H9 (cell line): ENCODE data around the gene ACVR2B. TPM values are rescaled to one million over a fixed set of nuclear protein-coding genes. Genes with fewer than 3 reads are reported as not detected.

Source experiments
- DNase-seq: peaks from one replicate; pipeline ENCODE4 v3.0.0-alpha.2; 2017
- H2AFZ ChIP-seq: one replicate; pipeline ENCODE4 v1.6.1; 2013; ENCODE audit warnings: mild to moderate bottlenecking, low read length, control low read depth, moderate library complexity
- H2AK5ac ChIP-seq: 2 replicates; pipeline ENCODE4 v1.6.1; 2013; ENCODE audit warnings: low read length, control low read depth, mixed read lengths; ENCODE audit not compliant: insufficient read length
- H2BK120ac ChIP-seq: one replicate; pipeline ENCODE4 v1.6.1; 2013; ENCODE audit warnings: low read depth, mild to moderate bottlenecking, low read length, control low read depth, inconsistent platforms; ENCODE audit not compliant: poor library complexity, severe bottlenecking
- H2BK12ac ChIP-seq: 2 replicates; pipeline ENCODE4 v1.6.1; 2013; ENCODE audit warnings: low read length, control low read depth, mixed read lengths, low read depth; ENCODE audit not compliant: insufficient read length
- H2BK15ac ChIP-seq: 2 replicates; pipeline ENCODE4 v1.6.1; 2013; ENCODE audit warnings: low read depth, low read length, control low read depth
- H2BK20ac ChIP-seq: one replicate; pipeline ENCODE4 v1.6.1; 2013; ENCODE audit warnings: low read depth, mild to moderate bottlenecking, low read length, control low read depth, inconsistent platforms; ENCODE audit not compliant: poor library complexity, severe bottlenecking
- H2BK5ac ChIP-seq: 2 replicates; pipeline ENCODE4 v1.6.1; 2013; ENCODE audit warnings: low read length, control low read depth, mixed read lengths; ENCODE audit not compliant: insufficient read length
- H3K14ac ChIP-seq: 2 replicates; pipeline ENCODE4 v1.6.1; 2013; ENCODE audit warnings: low read length, control low read depth; ENCODE audit not compliant: insufficient read depth
- H3K18ac ChIP-seq: 2 replicates; pipeline ENCODE4 v1.6.1; 2013; ENCODE audit warnings: low read depth, mild to moderate bottlenecking, mixed read lengths, low read length, control low read depth; ENCODE audit not compliant: insufficient read length
- H3K23ac ChIP-seq: 2 replicates; pipeline ENCODE4 v1.6.1; 2013; ENCODE audit warnings: low read length, control low read depth, mixed read lengths, low read depth; ENCODE audit not compliant: insufficient read length
- H3K23me2 ChIP-seq: 2 replicates; pipeline ENCODE4 v1.6.1; 2013; ENCODE audit warnings: low read depth, mild to moderate bottlenecking, mixed read lengths, low read length, control low read depth; ENCODE audit not compliant: insufficient read length, poor library complexity, severe bottlenecking
- H3K27ac ChIP-seq: 2 replicates; pipeline ENCODE4 v1.5.1; 2013; ENCODE audit warnings: low read length, control low read depth, mixed read lengths, low read depth; ENCODE audit not compliant: insufficient read length
- H3K27me3 ChIP-seq: 2 replicates; pipeline ENCODE4 v1.6.1; 2013; ENCODE audit warnings: low read length, control low read depth, inconsistent platforms; ENCODE audit not compliant: insufficient read depth
- H3K4ac ChIP-seq: 2 replicates; pipeline ENCODE4 v1.6.1; 2013; ENCODE audit warnings: low read depth, mild to moderate bottlenecking, control low read depth, inconsistent platforms, low read length, moderate library complexity
- H3K4me1 ChIP-seq: 2 replicates; pipeline ENCODE4 v1.6.1; 2013; ENCODE audit warnings: low read length, control low read depth, inconsistent platforms; ENCODE audit not compliant: insufficient read depth
- H3K4me2 ChIP-seq: 2 replicates; pipeline ENCODE4 v1.6.1; 2013; ENCODE audit warnings: low read length, control low read depth, mixed read lengths; ENCODE audit not compliant: insufficient read length, insufficient read depth
- H3K56ac ChIP-seq: 2 replicates; pipeline ENCODE4 v1.6.1; 2013; ENCODE audit warnings: low read depth, mild to moderate bottlenecking, mixed read lengths, low read length, control low read depth; ENCODE audit not compliant: insufficient read length
- H3K79me1 ChIP-seq: 2 replicates; pipeline ENCODE4 v1.6.1; 2013; ENCODE audit warnings: low read depth, mild to moderate bottlenecking, moderate library complexity, low read length, control low read depth, inconsistent platforms; ENCODE audit not compliant: insufficient read depth, poor library complexity, severe bottlenecking
- H3K79me2 ChIP-seq: 2 replicates; pipeline ENCODE4 v1.6.1; 2013; ENCODE audit warnings: low read length, control low read depth, inconsistent platforms; ENCODE audit not compliant: insufficient read depth
- H3K9ac ChIP-seq: 2 replicates; pipeline ENCODE4 v1.6.1; 2013; ENCODE audit warnings: low read length, control low read depth, mixed read lengths; ENCODE audit not compliant: insufficient read length; ENCODE audit errors: extremely low read depth
- H3K9me3 ChIP-seq: one replicate; pipeline ENCODE4 v1.6.1; 2013; ENCODE audit warnings: low read depth, low read length, inconsistent platforms; ENCODE audit not compliant: control insufficient read depth
- H3T11ph ChIP-seq: one replicate; pipeline ENCODE4 v1.6.1; 2013; ENCODE audit warnings: mild to moderate bottlenecking, low read length, control low read depth, inconsistent platforms
- H4K20me1 ChIP-seq: one replicate; pipeline ENCODE4 v1.6.1; 2013; ENCODE audit not compliant: control insufficient read depth, insufficient read length, insufficient read depth
- H4K5ac ChIP-seq: 2 replicates; pipeline ENCODE4 v1.6.1; 2013; ENCODE audit warnings: low read depth, mild to moderate bottlenecking, mixed read lengths, low read length, control low read depth; ENCODE audit not compliant: insufficient read length
- H4K8ac ChIP-seq: replicated peaks from 2 replicates; pipeline ENCODE4 v1.6.1; 2013; ENCODE audit warnings: low read length, control low read depth, mixed read lengths, low read depth; ENCODE audit not compliant: insufficient read length
- H4K91ac ChIP-seq: 2 replicates; pipeline ENCODE4 v1.6.1; 2013; ENCODE audit warnings: low read depth, mild to moderate bottlenecking, moderate library complexity, mixed read lengths, low read length, control low read depth; ENCODE audit not compliant: insufficient read length
- H3K27ac Mint-ChIP-seq, 3 experiments: 2 replicates in 2 of 3; 3 replicates in 1 of 3; pipeline ENCODE4 v1.8.0; 2020 to 2021; ENCODE audit warnings: mixed read lengths in 3 of 3, mild to moderate bottlenecking in 1 of 3, moderate library complexity in 1 of 3
- H3K27me3 Mint-ChIP-seq: 2 replicates; pipeline ENCODE4 v1.8.0; 2021; ENCODE audit warnings: low read depth, mild to moderate bottlenecking, moderate library complexity, mixed read lengths
- H3K36me3 Mint-ChIP-seq, 3 experiments: 2 replicates in 2 of 3; 3 replicates in 1 of 3; pipeline ENCODE4 v1.8.0; 2020 to 2021; ENCODE audit warnings: low read depth in 3 of 3, mixed read lengths in 3 of 3; ENCODE audit not compliant: insufficient read depth in 1 of 3
- H3K4me1 Mint-ChIP-seq, 2 experiments: 2 replicates each; pipeline ENCODE4 v1.8.0; 2020; ENCODE audit warnings: mixed read lengths in 2 of 2
- H3K4me3 Mint-ChIP-seq, 2 experiments: 2 replicates in 1 of 2; 3 replicates in 1 of 2; pipeline ENCODE4 v1.8.0; 2020 to 2021; ENCODE audit warnings: mild to moderate bottlenecking in 2 of 2, mixed read lengths in 2 of 2, moderate library complexity in 1 of 2
- H3K9me3 Mint-ChIP-seq, 2 experiments: 2 replicates in 1 of 2; 3 replicates in 1 of 2; pipeline ENCODE4 v1.8.0; 2020; ENCODE audit warnings: mild to moderate bottlenecking in 2 of 2, mixed read lengths in 2 of 2, moderate library complexity in 1 of 2
- CTCF ChIP-seq: fragments of 200-600 bp; sonication (generic); conservative IDR thresholded peaks from 3 replicates; pipeline ENCODE4 v1.8.0; 2021; ENCODE audit warnings: antibody characterized with exemption, mild to moderate bottlenecking
- WGBS: extraction: QIAGEN DNeasy Blood & Tissue Kit; methylation state at CpG from one replicate; pipeline ENCODE4 v1.1.7; 2013; ENCODE audit warnings: missing lambda C conversion rate, low lambda C conversion rate, mixed read lengths; ENCODE audit not compliant: insufficient read length; ENCODE audit errors: extremely low coverage; 5-methylcytosine and 5-hydroxymethylcytosine counted together
- total RNA-seq: library from RNA; stranded (reverse); gene quantifications from 2 replicates; pipeline ENCODE4 v1.2.1, GENCODE V29; 2021

The ACVR2B gene
- total RNA-seq, 1 experiment from 2014 or later, result 105 TPM

- Histone ChIP-seq H2AK5ac (no peak overlapping the region), H3K27ac (no peak overlapping the region), H2AFZ (no peak overlapping the region), H3K9me3 (no peaks in the 10 kb centered on the region), H3K23me2 (no peaks in the 10 kb centered on the region), H2BK120ac (no peak overlapping the region), H4K91ac (no peak overlapping the region), H3K79me2 (no peaks in the 10 kb centered on the region; the same call in 1 of the 2 replicates), H2BK20ac (no peak overlapping the region), H3K23ac (no peak overlapping the region), H3K56ac (no peak overlapping the region), H3K4me1 (no peaks in the 10 kb centered on the region), H3K27me3 (no peaks in the 10 kb centered on the region), H3K9ac (no peak overlapping the region), H2BK15ac (no peak overlapping the region), H3K4ac (no peak overlapping the region), H3K18ac (no peak overlapping the region), H3K4me2 (no peak overlapping the region), H3K14ac (no peak overlapping the region), H4K5ac (no peak overlapping the region), H2BK5ac (no peak overlapping the region), H3T11ph (no peak overlapping the region), H3K79me1 (no peaks in the 10 kb centered on the region), H2BK12ac (no peak overlapping the region), H4K20me1 (no peaks in the 10 kb centered on the region), H4K8ac (no peak overlapping the region)
- no peak for DNase-seq
- Mint-ChIP-seq H3K9me3 (no peaks in the 10 kb centered on the region), H3K4me1 (peaks cover 0 to 2% of the 10 kb centered on the region in 2 experiments; a peak in 1 of 4 replicates), H3K36me3 (peaks cover 48 to 74% (median 74%) of the 10 kb centered on the region in 3 experiments), H3K4me3 (no peak overlapping the region), H3K27ac (no peak overlapping the region), H3K27me3 (no peaks in the 10 kb centered on the region; the same call in 1 of the 2 replicates)
- no CpG with 5 or more reads among the region's 2 CpGs for WGBS
- no peak for TF ChIP-seq CTCF
Observed at GRCh38 chr3:38480930-38481329, 27.2 kb downstream of the ACVR2B start.
